Right lung (tissue), 10 donors: ENCODE results near the gene GABRG1. TPM values are rescaled to one million over a fixed set of nuclear protein-coding genes. Genes with fewer than 3 reads are reported as not detected.

Source experiments
- DNase-seq, 2 donors: peaks; one replicate each; pipeline ENCODE4 v3.0.0-alpha.2; 2013
- long read RNA-seq, 8 donors: transcript quantifications; one replicate each; lab custom pipeline, GENCODE V29; 2026
- polyA plus RNA-seq, 5 donors: library from polyadenylated mRNA; unstranded; fragments of 120-200 nt; gene quantifications; one replicate each; pipeline versions ENCODE4 v1.2.1 to v1.2.3, GENCODE V29; 2013; ENCODE audit warnings: inconsistent platforms in 1 of 5, low replicate concordance in 1 of 5; ENCODE audit not compliant: insufficient read length in 5 of 5, insufficient read depth in 1 of 5

The GABRG1 gene
- polyA plus RNA-seq = 1 to 10 TPM in 2 of 5 donors, under 1 TPM in 3; 0.62 to 2.3 (median 0.67) TPM
- long read RNA-seq, donor 1 = 0 reads
- long read RNA-seq, donor 2 = 0 reads
- long read RNA-seq, donor 3, full-length matches to known transcripts = 1 of 1 reads
- long read RNA-seq, donor 3, partial matches to known transcripts = 0 of 1 reads
- long read RNA-seq, donor 3, other reads (novel, unspliced or antisense) = 0 of 1 reads
- long read RNA-seq, donor 4 = 0 reads
- long read RNA-seq, donor 5, full-length matches to known transcripts = 1 of 1 reads
- long read RNA-seq, donor 5, partial matches to known transcripts = 0 of 1 reads
- long read RNA-seq, donor 5, other reads (novel, unspliced or antisense) = 0 of 1 reads
- long read RNA-seq, donor 6 = 0 reads
- long read RNA-seq, donor 7, full-length matches to known transcripts = 1 of 1 reads
- long read RNA-seq, donor 7, partial matches to known transcripts = 0 of 1 reads
- long read RNA-seq, donor 7, other reads (novel, unspliced or antisense) = 0 of 1 reads
- long read RNA-seq, donor 8 = 0 reads

- peak; percentile 1 to 6 for DNase-seq
These were observed at the start of gene GABRG1 for GRCh38 chr4:46123913-46124755. Gene GABRG1 (minus strand): TSS chr4:46124054. CDS start chr4:46123913, 141 bp downstream.

- DNase-seq = no peak
These were observed 23.1 kb upstream of the GABRG1 start for GRCh38 chr4:46146993-46147392.

GRCh38 chr4:46131498-46132057 is 7.7 kb upstream of the GABRG1 start:
- DNase-seq = no peak

GRCh38 chr4:46124773-46125413 is 1.0 kb upstream of the GABRG1 start:
- DNase-seq = peak; percentile 12 to 29

- no peak for DNase-seq
These were observed 42.2 kb downstream of the GABRG1 start for GRCh38 chr4:46081674-46082073.

DNA sequence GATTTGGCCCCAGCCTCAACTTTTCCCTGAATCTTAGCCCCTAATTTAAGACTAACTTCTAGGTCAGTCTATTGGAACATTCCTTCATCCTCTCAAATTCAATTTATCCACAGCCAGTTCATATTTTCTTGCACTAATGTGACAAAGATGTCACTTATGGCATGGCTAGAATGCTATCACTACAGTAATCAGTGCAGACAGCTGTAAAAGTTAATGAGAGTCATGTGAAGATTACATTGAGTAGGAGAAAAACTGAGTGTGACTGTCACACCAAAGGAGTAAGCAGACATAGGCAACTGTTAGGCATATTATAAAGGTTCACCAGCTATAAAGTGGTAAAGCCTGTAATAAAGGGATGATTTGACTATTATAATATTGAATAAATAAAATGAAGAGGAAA is 42.6 kb downstream of the GABRG1 start:
- DNase-seq = no peak

- no peak for DNase-seq
These were observed 50.1 kb downstream of the GABRG1 start for GRCh38 chr4:46073778-46074177.

- DNase-seq = no peak
These were observed 72.5 kb downstream of the GABRG1 start for GRCh38 chr4:46051392-46051791.

DNA sequence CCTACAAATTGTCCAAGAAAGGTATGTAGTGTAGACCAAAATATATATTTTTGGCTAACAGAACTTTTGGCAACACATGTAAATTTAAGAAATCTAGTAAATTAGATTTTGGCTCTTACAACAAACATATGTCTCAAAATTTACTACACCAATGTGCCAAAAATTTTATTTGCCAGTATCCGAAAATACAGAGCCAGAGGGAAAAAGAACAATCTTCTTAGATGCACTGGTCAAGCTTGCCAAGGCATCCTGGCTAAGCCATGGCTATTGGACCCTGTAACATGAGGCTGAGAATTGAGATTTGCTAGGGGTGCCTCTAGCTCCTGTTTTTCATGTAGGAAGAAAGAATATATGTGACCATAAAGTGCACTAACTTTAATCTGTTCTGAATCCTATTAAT is 91.8 kb downstream of the GABRG1 start:
- no peak for DNase-seq

DNA sequence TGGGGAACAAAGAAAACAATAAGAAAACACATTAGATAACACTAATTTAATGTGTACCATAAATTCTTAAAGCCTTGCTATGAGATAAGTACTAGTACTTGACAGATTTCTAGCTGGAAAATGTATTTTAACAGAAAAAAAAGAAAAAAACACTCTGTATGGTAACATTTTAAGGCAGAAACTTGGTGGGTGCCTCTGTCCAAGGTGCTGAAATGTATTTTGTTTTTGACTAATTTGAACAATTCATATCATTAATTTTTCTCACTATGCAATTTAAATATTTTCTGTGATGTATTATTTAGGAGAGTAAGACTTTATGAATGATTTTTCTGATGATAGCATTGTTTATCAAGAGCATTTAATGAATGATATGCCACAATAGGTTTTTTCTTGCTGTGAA is 107.5 kb downstream of the GABRG1 start:
- DNase-seq = peak in 1 of 2 donors; percentile 6

GRCh38 chr4:45992728-45993127 is 131.1 kb downstream of the GABRG1 start:
- no peak for DNase-seq

GRCh38 chr4:45989775-45990174 is 134.1 kb downstream of the GABRG1 start:
- DNase-seq = no peak

DNA sequence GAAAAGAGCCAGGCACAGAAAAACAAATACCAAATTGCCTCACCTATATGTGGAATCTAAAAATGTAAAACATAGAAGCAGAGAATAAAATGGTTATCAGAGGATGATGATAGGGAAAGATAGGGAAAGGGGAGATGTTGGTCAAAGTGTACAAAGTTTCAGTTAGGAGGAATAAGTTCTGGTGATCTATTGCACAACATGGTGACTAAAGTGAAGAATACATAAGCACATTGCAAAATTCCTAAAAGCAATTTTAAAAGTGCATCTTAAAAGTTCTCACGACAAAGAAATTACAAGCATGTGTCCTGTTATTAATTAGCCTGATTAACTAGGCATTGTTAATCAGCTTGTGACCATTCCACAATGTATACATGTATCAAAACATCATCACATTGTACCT is 136.0 kb downstream of the GABRG1 start:
- no peak for DNase-seq
